RPMI8226 (cell line): ENCODE results near the gene SRC.

Source experiments
- DNase-seq: peaks from one replicate; pipeline ENCODE4 v3.0.0-alpha.2; 2015

The SRC gene

GRCh38 chr20:37435607-37436006 lies 89.7 kb downstream of the SRC start:
- no peak for DNase-seq

- no peak for DNase-seq
Measured at GRCh38 chr20:37436527-37437186, 90.7 kb downstream of the SRC start.

- DNase-seq, result no peak
Measured at GRCh38 chr20:37437676-37438075, 91.7 kb downstream of the SRC start.

- DNase-seq, result no peak
Measured at GRCh38 chr20:37438464-37439222, 92.7 kb downstream of the SRC start.

- no peak for DNase-seq
Measured at GRCh38 chr20:37439223-37439933, 93.4 kb downstream of the SRC start.

GRCh38 chr20:37441023-37441422 lies 95.1 kb downstream of the SRC start:
- DNase-seq, result no peak

GRCh38 chr20:37442547-37442946 lies 96.6 kb downstream of the SRC start:
- no peak for DNase-seq

- DNase-seq, result no peak
Measured at GRCh38 chr20:37442986-37443385, 97.0 kb downstream of the SRC start.

- no peak for DNase-seq
Measured at GRCh38 chr20:37443596-37443995, 97.7 kb downstream of the SRC start.

- no peak for DNase-seq
Measured at GRCh38 chr20:37445041-37445440, 99.1 kb downstream of the SRC start.

GRCh38 chr20:37446286-37447032 lies 100.5 kb downstream of the SRC start:
- no peak for DNase-seq

- DNase-seq, result no peak
Measured at GRCh38 chr20:37447688-37448087, 101.7 kb downstream of the SRC start.

GRCh38 chr20:37449276-37449675 lies 103.3 kb downstream of the SRC start:
- DNase-seq, result no peak

- no peak for DNase-seq
Measured at GRCh38 chr20:37450344-37450743, 104.4 kb downstream of the SRC start.

GRCh38 chr20:37451616-37452015 lies 105.7 kb downstream of the SRC start:
- no peak for DNase-seq

GRCh38 chr20:37452236-37452635 lies 106.3 kb downstream of the SRC start:
- no peak for DNase-seq

GRCh38 chr20:37453288-37453687 lies 107.3 kb downstream of the SRC start:
- no peak for DNase-seq

- no peak for DNase-seq
Measured at GRCh38 chr20:37453836-37454235, 107.9 kb downstream of the SRC start.

GRCh38 chr20:37454636-37455385 lies 108.9 kb downstream of the SRC start:
- no peak for DNase-seq
